GM10266 (cell line): ENCODE data around the gene PRRX2.

Source experiments
- DNase-seq: peaks from one replicate; pipeline ENCODE4 v3.0.0; 2012; ENCODE audit errors: extremely low spot score
- CTCF ChIP-seq: IDR thresholded peaks from 2 replicates; pipeline ENCODE4 v1.5.1; 2012; ENCODE audit warnings: mild to moderate bottlenecking, low read depth; ENCODE audit not compliant: control insufficient read depth, insufficient read depth; ENCODE audit errors: missing control alignments

The PRRX2 gene

GRCh38 chr9:129666575-129666974 is 1.1 kb downstream of the PRRX2 start:
- TF ChIP-seq CTCF: no peak
- DNase-seq: no peak

- no peak for DNase-seq
- no peak for TF ChIP-seq CTCF
Observed at GRCh38 chr9:129667378-129667777, 1.9 kb downstream of the PRRX2 start.

GRCh38 chr9:129667850-129668249 is 2.4 kb downstream of the PRRX2 start:
- no peak for DNase-seq
- no peak for TF ChIP-seq CTCF

GRCh38 chr9:129669141-129669718 is 3.8 kb downstream of the PRRX2 start:
- DNase-seq: no peak
- no peak for TF ChIP-seq CTCF

GRCh38 chr9:129669946-129670345 is 4.5 kb downstream of the PRRX2 start:
- DNase-seq: no peak
- TF ChIP-seq CTCF: no peak

GRCh38 chr9:129671065-129671464 is 5.6 kb downstream of the PRRX2 start:
- DNase-seq: no peak
- no peak for TF ChIP-seq CTCF

- DNase-seq: no peak
- no peak for TF ChIP-seq CTCF
Observed at GRCh38 chr9:129671519-129671918, 6.1 kb downstream of the PRRX2 start.
